Left lobe of liver (tissue), 2 donors: ENCODE results near the gene PRRC1. TPM values are rescaled to one million over a fixed set of nuclear protein-coding genes. Genes with fewer than 3 reads are reported as not detected.
A peak's percentile ranks its signal among the peaks of the same experiment; 100 is the strongest.
"Not testable (repeated sequence)": the region's sequence is repeated elsewhere in the genome, so short reads cannot be mapped to it uniquely, and the experiment has no call there.

Experiments used
- ATAC-seq: fragments of 200-7000 bp; cut with Tn5 transposase; one replicate; pipeline ENCODE4 v1.9.1; 2020; ENCODE audit warnings: mild to moderate bottlenecking, moderate library complexity
- DNase-seq: peaks from one replicate; pipeline ENCODE4 v3.0.0-alpha.2; 2020; ENCODE audit warnings: low spot score
- total RNA-seq: library from RNA; stranded (reverse); gene quantifications from one replicate; pipeline ENCODE4 v1.2.1, GENCODE V29; 2021
- donor health status: DM: no; HTN: no; CAD: no; lungs with moderate emphysema.
- donor health status: DM: no; HTN: yes; CAD: no.

The PRRC1 gene
- total RNA-seq, 1 donor from 2014 or later: 28.4 TPM

DNA sequence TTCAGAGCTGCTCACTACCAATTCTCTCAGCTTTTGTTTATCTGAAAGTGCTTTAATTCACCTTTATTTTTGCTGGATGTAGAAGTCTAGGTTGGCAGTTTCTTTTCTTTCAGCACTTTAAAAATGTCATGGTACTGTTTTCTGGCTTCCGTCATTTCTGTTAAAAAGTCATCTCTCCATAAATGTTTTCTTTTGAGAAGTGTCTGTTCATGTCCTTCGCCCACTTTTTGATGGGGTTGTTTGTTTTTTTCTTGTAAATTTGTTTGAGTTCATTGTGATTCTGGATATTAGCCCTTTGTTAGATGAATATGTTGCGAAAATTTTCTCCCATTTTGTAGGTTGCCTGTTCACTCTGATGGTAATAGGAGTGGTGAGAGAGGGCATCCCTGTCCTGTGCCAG lies 23.1 kb downstream of the PRRC1 start:
- ATAC-seq, DNase-seq: not testable (repeated sequence)

DNA sequence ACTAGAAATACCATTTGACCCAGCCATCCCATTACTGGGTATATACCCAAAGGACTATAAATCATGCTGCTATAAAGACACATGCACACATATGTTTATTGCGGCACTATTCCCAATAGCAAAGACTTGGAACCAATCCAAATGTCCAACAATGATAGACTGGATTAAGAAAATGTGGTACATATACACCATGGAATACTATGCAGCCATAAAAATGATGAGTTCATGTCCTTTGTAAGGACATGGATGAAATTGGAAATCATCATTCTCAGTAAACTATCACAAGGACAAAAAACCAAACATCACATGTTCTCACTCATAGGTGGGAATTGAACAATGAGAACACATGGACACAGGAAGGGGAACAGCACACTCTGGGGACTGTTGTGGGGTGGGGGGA lies 27.8 kb downstream of the PRRC1 start:
- not testable (repeated sequence) for ATAC-seq, DNase-seq

DNA sequence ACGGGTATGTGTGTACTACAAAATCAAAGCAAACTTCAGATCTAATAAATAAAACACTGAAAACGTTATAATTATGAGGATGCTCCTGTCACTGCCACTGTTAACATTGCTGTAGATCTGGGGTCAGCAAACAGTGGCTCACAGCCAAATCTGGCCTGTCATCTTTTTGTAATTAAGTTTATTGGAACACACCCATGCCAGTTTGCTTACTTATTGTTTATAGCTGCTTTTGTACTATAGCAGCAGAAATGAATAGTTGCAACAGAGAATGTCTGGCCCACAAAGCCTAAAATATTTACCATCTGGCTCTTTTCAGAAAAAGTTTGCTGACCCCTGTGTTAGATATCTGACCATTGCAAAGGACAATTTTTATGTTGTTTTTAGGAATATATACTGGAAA lies 32.1 kb downstream of the PRRC1 start:
- ATAC-seq: no peak

DNA sequence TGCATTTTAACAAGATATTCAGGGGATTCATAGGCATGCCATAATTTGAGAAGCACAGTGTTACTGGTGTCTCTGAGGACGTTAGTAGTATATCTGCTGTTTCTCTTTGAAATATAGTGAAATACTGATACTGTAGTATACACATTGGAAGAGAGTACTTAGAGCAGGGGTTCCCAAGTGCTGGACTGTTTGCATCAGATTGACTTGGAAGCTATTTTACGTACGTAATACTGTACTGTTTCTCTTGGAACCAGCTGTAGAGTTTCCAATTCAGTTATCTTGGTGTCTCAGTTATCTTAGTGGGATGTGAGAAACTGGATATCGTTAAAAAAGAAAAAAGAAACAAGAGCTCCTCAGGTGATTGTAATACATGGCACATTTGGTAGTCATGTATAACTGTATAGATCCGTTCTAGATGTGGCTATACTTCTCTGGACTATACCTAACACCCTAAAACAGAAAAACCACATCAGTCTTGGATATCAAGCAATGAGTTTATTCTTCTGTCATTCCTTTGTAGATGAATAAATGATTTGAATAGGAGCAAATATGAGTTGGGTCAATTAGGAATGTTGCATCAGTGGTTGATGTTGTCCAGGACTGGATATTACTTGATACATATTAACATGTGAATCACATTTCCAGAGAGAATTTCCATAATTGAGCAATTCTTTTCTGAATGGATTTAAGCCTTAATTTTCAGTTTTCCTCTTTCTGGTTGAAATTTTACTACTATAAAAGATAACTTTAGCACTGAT lies 33.4 kb downstream of the PRRC1 start:
- DNase-seq (no peak), ATAC-seq (no peak)

More for the DNA sequence above, 32.1 kb downstream of the PRRC1 start:
- DNase-seq: no peak

DNA sequence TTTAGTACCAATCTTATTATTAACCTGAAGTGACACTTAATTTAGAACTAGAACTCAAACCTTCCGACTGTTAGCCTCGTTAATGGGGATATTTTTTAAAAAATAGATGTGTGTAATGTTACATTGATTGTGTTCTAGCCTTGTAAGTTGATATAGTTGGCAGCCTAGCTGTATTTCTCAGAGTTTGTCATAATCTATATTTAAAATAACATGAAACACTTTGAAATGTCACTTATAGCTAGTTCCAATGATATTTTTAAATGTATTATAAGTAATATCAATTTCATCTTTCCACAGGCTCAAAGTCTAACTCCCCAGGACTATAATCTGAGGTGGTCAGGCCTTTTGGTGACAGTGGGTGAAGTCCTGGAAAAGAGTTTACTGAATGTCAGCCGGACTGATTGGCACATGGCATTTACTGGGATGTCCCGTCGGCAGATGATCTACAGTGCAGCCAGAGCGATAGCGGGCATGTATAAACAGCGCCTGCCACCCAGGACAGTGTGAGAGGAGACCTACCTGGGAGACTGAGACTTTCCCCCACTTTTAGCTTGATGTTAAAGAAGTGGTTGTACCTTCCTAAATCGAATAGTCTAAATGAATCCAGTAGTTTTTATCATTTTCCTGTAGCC lies 34.1 kb downstream of the PRRC1 start:
- no peak for ATAC-seq
- no peak for DNase-seq

DNA sequence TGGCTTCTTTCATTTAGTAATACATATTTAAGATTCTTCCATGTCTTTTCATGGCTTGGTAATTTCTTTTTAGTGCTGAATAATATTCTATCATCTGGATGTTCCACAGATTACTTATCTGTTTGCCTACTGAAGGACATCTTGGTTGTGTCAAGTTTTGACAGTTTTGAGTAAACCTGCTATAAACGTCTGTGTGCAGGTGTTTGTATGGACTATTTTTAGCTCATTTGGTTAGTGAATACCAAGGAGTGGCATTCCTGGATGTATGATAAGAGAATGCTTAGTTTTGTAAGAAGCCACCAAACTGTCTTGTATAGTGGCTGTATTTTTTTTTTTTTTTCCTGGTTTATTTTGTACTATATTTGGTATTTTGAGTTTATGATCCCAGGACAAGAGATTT lies 38.4 kb downstream of the PRRC1 start:
- DNase-seq (no peak), ATAC-seq (no peak)

DNA sequence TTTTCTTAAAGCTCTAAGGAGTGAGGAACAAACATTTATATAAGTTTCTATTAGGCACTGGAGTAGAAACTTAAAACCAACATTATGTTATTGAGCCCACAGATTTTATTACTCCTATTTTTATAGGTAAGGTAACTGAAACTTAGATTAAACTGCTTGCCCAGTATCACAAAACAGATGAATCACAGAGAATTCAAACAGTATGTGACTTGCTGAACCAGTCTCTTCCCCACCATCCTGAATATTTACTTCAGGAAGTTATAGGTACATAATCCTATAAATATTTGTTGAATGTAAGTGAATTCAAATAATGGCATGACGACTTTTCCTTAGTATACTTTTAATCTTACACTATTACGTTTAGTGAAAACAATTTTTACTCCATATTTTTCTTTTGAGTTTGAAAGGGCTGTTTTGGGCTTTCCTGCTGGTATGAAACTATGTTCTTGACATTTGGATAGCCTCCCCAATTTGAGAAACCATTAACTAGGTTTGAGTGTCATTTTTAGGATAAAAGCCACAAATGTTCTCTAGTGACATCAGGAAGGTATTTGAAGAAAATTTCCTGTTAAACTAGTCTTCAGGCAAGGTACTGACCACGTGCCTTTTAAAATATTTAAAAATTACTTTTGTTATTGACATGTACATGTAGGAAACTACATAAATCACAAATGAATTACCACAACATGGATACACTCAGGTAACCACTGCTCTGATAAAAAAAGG lies 39.3 kb downstream of the PRRC1 start:
- ATAC-seq (no peak), DNase-seq (no peak)

DNA sequence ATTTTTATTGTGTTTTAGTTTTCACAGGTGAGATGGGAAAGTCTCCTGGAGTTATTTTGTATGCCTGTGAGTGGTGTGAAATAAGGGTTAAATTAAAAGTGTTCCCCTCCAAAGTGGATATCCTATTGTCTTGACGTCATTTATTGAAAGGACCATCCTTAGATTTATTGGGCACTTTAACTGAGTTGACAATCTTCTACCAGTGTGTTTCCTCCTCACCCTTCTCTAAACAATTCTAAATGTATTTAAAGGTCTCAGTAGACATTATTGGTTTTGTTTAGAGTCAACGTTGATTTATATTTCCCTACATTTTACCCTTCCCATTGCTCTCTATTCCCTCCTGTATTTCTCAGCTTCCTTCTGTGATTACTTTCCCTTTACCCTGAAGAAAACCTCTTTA lies 40.8 kb downstream of the PRRC1 start:
- ATAC-seq (no peak), DNase-seq (no peak)

DNA sequence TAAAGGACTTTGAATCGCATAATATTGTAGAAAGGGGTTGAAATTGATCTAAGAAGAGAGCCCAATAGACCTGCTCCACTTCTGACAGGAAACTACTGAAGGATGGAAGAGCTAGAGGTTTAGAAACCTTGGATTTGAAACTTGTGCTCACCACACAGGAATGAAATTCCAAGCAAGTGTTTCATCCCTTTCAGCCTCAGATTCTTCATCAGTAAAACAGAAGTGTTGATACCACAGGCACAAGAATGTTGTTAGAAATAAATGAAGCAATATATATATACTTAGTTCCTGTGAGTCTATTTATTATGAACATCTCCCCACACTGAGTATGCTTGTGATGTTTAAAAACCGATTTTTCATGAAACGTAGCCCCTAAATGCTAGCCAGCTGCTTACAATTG lies 43.8 kb downstream of the PRRC1 start:
- no peak for ATAC-seq
- no peak for DNase-seq

DNA sequence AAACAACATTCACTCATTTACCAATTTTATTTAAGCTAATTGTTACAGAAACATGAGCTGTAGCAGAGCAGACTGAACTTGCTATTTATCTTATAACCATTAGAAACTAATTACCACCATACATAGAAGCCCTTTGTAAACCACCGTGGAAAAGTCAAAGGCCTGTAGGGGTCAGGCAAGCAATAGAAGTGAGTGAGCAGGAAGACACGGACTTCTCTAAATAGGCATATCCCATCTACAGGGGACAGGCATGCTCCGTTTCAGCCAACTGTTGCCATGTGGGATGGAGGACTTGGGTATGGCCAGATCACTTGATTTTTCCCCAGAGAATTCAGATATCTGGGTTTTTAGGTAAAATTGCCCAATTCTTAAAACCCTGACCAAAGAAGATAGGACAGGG lies 44.8 kb downstream of the PRRC1 start:
- ATAC-seq: peak; percentile 44

DNA sequence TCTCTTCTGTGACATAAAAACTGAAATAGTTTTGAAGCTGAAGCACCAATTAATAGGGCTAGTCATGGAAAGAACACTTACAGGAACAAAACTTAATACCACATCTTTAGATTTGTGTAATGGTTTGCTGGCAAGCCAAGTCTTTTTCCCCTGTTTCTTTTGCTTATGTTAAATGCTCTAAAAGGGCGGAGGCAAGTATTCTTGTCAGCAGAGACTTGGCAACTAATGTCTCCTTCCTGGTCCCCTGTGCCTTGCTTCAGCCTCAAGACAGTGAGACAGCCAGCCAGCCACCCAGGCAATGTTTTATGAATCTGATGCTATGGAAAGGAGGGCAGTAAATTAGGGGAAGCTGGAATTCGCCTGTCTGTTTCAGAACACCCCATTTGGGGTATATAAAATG lies 45.7 kb downstream of the PRRC1 start:
- ATAC-seq (no peak), DNase-seq (no peak)

More for the DNA sequence above, 44.8 kb downstream of the PRRC1 start:
- no peak for DNase-seq

DNA sequence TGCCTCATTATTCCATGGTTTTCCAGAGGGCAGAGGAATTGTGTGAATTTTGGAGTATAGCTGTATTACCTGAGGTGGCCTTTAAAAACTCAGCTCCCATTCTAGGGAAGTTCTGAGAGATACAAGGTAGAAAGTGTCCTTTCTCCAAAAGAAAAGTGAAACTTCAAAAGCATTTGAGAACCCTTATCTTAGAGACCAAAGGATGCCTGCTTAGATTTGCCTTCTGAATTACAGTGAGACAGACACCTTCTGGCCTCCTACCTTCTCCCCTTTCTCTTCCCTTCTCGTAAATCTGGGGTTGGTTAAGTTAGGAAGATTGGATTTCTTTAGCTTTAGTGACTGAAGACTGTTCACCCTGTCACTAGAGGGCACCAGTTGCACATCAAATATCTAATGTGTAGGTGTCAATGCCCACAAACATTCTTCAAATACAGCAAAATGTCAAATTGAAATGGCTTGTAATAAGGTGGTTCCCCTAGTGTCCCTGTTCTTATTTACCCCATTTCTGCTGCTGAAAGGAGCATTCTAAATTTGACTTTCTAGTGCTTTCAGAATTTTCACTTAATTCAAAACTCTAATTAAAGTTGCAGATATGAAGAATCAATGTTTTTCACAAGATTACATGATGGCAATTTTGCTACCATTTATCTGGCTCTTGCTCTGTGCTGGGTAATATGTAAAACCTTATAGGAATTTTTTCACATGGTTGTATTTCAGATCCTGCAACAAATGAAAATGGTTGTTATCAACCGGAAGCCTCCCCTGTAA lies 46.7 kb downstream of the PRRC1 start:
- DNase-seq: no peak
- peak; percentile 93 for ATAC-seq

DNA sequence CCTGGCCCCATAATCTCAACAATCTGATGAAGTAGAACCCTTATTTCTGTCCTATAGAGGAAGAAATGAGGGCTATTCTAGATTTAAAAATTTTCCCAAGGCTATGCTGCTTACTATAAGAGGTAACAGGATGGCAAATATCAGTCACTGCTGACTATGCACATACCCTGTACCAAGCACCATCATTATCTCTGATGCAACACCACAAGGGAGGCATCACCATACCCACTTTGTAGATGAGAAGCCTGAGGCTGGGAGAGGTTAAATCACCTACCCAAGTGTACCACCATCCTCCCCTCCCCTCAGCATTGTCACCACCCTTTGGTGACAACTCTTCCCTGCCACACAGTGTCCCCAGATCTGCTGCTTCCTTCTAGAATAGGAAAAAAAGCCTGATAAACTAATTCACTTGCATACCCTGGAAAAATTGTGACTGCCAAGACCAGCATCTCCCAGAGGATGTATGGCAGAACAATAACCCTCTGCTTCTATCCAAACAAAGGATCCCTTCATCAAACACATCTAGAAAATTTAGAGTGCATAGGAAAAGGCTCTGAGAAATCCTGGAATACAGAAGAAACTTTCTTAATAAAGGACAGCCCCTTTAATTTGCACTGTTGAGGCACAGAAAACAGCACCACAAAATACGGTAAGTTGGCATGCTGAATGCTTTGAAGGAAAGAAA lies 48.3 kb downstream of the PRRC1 start:
- no peak for ATAC-seq
- DNase-seq: no peak

DNA sequence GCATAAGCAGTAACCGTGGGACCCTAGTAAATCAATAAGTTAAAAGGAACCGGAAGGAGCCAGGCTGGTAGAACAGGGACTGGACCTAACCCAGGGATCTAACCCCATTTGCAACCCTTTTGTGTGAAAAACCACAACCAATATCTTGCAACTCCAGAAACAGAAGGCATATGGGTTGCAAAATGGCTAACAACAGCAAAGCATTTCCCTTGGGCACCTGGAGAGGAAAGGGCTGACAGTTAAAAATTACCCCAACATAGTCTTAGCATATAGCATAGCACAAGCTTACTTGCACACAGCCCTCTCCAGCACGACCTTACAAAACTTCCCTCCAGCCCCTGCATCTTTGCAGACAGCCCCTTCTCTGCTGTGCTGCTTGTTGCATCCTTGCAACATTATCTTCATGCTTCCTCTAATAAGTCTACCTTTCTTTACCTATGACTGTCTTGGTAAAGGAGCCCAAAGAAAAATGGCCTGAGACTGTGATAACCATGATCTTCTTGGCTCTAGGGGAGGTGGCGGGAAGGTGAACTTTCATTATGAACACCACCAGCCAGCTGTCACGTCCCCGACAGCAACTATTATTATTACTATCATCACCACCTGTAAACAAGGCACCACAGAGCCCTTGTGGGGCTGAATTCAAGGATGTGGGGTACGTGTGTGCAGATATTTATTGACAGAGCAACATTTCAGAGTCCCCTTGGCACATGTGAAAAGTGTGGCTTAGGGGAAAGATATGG lies 49.8 kb downstream of the PRRC1 start:
- ATAC-seq (no peak), DNase-seq (no peak)

DNA sequence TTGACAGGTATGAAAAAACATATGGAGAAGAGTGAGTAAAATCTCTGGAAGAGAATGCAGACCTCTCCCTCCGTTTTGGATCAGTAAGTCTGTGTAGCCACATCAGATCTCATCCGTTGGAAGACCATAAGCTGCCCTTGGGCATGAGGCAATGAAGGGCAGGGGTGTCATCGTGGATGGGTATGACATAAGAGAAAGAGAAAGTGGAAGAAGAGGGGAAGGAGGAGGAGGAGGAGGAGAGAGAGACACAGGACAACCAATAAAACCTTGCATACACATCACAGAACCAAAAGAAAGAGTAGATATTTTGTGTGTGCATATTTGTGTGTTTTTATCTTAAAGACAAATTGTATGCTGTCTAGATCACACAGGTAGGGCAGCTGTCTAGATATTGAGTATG lies 50.7 kb downstream of the PRRC1 start:
- ATAC-seq: no peak
- no peak for DNase-seq

DNA sequence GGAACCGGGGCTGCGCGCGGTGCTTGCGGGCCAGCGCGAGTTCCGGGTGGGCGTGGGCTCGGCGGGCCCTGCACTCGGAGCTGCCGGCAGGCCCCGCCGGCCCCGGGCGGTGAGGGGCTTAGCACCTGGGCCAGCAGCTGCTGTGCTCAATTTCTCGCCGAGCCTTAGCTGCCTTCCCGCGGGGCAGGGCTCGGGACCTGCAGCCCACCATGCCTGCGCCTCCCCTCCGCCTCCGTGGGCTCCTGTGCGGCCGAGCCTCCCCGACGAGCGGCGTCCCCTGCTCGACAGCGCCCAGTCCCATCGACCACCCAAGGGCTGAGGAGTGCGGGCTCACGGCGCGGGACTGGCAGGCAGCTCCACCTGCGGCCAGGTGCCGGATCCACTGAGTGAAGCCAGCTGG lies 52.0 kb downstream of the PRRC1 start:
- not testable (repeated sequence) for ATAC-seq, DNase-seq

DNA sequence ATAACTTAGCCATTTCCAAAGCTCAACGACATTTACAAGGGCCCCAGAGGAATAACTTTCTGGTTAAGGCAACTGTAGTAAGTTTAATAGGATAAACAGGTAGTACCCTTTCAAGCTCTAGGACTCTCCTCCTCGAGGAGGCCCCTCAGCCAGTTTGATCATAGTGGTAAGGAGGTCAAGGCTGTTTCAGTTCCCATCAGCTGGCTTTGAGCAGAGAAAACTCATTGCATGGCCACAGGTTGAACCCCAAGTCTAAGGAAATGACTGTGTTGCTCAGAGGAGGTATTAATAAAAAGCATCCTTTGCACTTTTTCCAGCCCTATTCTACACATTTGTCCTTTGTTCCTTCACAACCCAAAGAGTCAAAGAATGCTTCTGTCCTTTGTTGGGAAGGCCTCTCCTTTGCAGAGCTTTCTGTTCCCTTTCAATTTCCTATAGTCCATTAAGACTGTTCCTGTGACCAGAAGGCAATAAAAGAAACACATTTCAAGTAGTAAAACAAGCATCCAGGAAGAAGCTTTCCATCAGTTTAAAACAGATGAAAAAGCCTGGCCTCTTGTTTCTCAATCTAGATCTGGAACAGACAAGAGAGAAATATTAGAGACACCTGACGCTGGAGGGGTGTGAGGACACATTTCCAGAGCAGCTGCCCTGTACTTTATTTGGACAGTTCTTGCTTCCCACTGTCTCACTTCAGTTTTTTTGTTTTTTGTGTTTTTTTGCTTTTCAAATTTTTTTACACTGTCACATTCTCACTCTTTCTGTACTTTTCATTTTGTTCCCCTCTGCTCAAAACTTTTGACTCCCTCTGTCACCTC lies 54.1 kb downstream of the PRRC1 start:
- DNase-seq (no peak), ATAC-seq (no peak)

DNA sequence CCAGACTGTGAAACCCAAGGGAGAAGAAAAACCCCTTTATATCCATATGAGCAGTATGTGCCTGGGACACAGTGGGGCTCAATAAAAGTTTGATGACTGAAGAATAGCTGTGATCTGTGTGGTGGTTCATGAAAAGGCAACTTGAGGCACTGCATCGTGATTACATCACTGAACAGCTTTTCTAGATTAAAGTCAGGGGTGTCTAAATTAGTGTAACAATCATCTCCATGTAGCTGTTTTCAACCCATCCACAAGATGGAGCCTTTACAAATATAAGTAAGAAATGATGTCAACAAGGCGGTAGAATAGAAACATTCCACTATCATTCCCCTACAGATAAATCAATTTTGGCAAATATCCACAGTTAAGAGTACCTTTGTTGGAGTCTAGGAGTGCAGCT lies 55.5 kb downstream of the PRRC1 start:
- ATAC-seq (no peak), DNase-seq (no peak)
